Adipose tissue (tissue), 3 donors: ENCODE results near the gene SNRNP27. TPM values are rescaled to one million over a fixed set of nuclear protein-coding genes. Genes with fewer than 3 reads are reported as not detected.
"Not testable (repeated sequence)": the region's sequence is repeated elsewhere in the genome, so short reads cannot be mapped to it uniquely, and the experiment has no call there.

Source experiments
- H3K27ac ChIP-seq: one replicate; pipeline ENCODE4 v1.5.1; 2013; ENCODE audit warnings: low read depth, low read length
- WGBS, 3 donors: extraction: QIAGEN DNeasy Blood & Tissue Kit; methylation state at CpG; one replicate each; pipeline ENCODE4 v1.1.7; 2013; 5-methylcytosine and 5-hydroxymethylcytosine counted together
- polyA plus RNA-seq, 3 donors: library from polyadenylated mRNA; stranded (reverse); fragments of 200-250 nt; gene quantifications; one replicate each; pipeline ENCODE4 v1.2.3, GENCODE V29; 2013
- donor health status: healthy with polysubstance abuse.
- donor health status: Bipolar disorder and iron deficiency.
- donor health status: healthy.

Gene SNRNP27
- 10 to 100 TPM; 17.9 to 70.9 (median 57.8) TPM for polyA plus RNA-seq

- no peak within 1 kb of the TSS for H3K27ac ChIP-seq
- 0 to 1% (median 0%) methylated on average over 32 of the region's 32 CpGs for WGBS, 3 donors
These were observed at the start of gene SNRNP27 for GRCh38 chr2:69893684-69894551. TSS of gene SNRNP27 (plus strand) at chr2:69893956. CDS start at chr2:69893985, 29 bp downstream.

GRCh38 chr2:69843993-69844392 lies 49.8 kb upstream of the SNRNP27 start:
- H3K27ac ChIP-seq: no peak overlapping the region

- no peak overlapping the region for H3K27ac ChIP-seq
- WGBS, 3 donors: 92 to 99% (median 96%) methylated on average over 3 of the region's 3 CpGs
These were observed 49.2 kb upstream of the SNRNP27 start for GRCh38 chr2:69844560-69844959.

GRCh38 chr2:69846182-69847067 lies 47.3 kb upstream of the SNRNP27 start:
- WGBS, 3 donors: 89 to 92% (median 91%) methylated on average over 9 of the region's 9 CpGs

GRCh38 chr2:69847068-69847828 lies 46.5 kb upstream of the SNRNP27 start:
- no peak overlapping the region for H3K27ac ChIP-seq

More at GRCh38 chr2:69846182-69847067, 47.3 kb upstream of the SNRNP27 start:
- no peak overlapping the region for H3K27ac ChIP-seq

GRCh38 chr2:69848186-69848790 lies 45.5 kb upstream of the SNRNP27 start:
- 88 to 91% (median 89%) methylated on average over 7 of the region's 7 CpGs for whole genome bisulfite sequencing, 3 donors
- H3K27ac ChIP-seq: no peak overlapping the region

More at GRCh38 chr2:69847068-69847828, 46.5 kb upstream of the SNRNP27 start:
- WGBS, 3 donors: 93 to 94% (median 94%) methylated on average over 5 of the region's 5 CpGs

- no peak overlapping the region for H3K27ac ChIP-seq
- WGBS, 3 donors: 98 to 100% (median 98%) methylated on average over 2 of the region's 2 CpGs
These were observed 35.5 kb upstream of the SNRNP27 start for GRCh38 chr2:69858261-69858660.

GRCh38 chr2:69863298-69863697 lies 30.5 kb upstream of the SNRNP27 start:
- 90 to 100% (median 99%) methylated on average over 1 of the region's 1 CpG for WGBS, 3 donors
- no peak overlapping the region for H3K27ac ChIP-seq

- 97 to 99% (median 98%) methylated on average over 4 of the region's 4 CpGs for WGBS, 3 donors
- no peak overlapping the region for H3K27ac ChIP-seq
These were observed 5.3 kb upstream of the SNRNP27 start for GRCh38 chr2:69888451-69888850.

- H3K27ac ChIP-seq: no peak overlapping the region
These were observed 4.5 kb upstream of the SNRNP27 start for GRCh38 chr2:69889302-69889701.

- H3K27ac ChIP-seq: no peak overlapping the region
- 46 to 88% (median 51%) methylated on average over 1 of the region's 1 CpG for WGBS, 3 donors
These were observed 2.9 kb upstream of the SNRNP27 start for GRCh38 chr2:69890881-69891280.

GRCh38 chr2:69892838-69893424 lies 825 bp upstream of the SNRNP27 start:
- WGBS, 3 donors: 93 to 97% (median 94%) methylated on average over 7 of the region's 7 CpGs

GRCh38 chr2:69894737-69895136 lies 981 bp downstream of the SNRNP27 start:
- H3K27ac ChIP-seq: not testable (repeated sequence)

More at GRCh38 chr2:69892838-69893424, 825 bp upstream of the SNRNP27 start:
- not testable (repeated sequence) for H3K27ac ChIP-seq

GRCh38 chr2:69902213-69902922 lies 8.6 kb downstream of the SNRNP27 start:
- no peak overlapping the region for H3K27ac ChIP-seq
- WGBS, 3 donors: 33 to 75% (median 45%) methylated on average over 8 of the region's 8 CpGs

More at GRCh38 chr2:69894737-69895136, 981 bp downstream of the SNRNP27 start:
- WGBS, 3 donors: 23 to 46% (median 32%) methylated on average over 23 of the region's 23 CpGs

GRCh38 chr2:69907216-69907615 lies 13.5 kb downstream of the SNRNP27 start:
- no peak overlapping the region for H3K27ac ChIP-seq

- no peak overlapping the region for H3K27ac ChIP-seq
- 1 to 5% (median 1%) methylated on average over 2 of the region's 2 CpGs for WGBS, 3 donors
These were observed 18.3 kb downstream of the SNRNP27 start for GRCh38 chr2:69911985-69912563.
